Measurements from ENCODE around the gene BMF. TPM values are rescaled to one million over a fixed set of nuclear protein-coding genes. Genes with fewer than 3 reads are reported as not detected.

The BMF gene
- polyA plus RNA-seq, 2 of the 4 experiments (the other 2 are of a cell fraction) = 1.4 to 1.6 TPM

GRCh38 chr15:40097096-40097967 is 11.3 kb downstream of the BMF start:
- FAIRE-seq = no peak
- H3K4me1 ChIP-seq = peaks cover 61% of the 10 kb centered on the region
- TF ChIP-seq MAFK (IDR thresholded peaks at IDR 0.05; ENCODE audit: partially characterized antibody) = peak; percentile 26
- no peak for TF ChIP-seq POLR2A (IDR thresholded peaks at IDR 0.05; ENCODE audit: low read length)
- ChIA-PET CTCF (interaction anchor here (0.7 to 2.7 kb wide), 8 partner anchors 7 to 183 kb away, joined by 3 to 12 read pairs (median 6); partner anchors contain the start of gene BMF), POLR2A (no interaction called here)
- peak overlapping the region; percentile 77 for H3K4me2 ChIP-seq
- no peaks in the 10 kb centered on the region for H3K9me3 ChIP-seq
- no peak for DNase-seq (ENCODE audit: low read depth in 1 of 2, low spot score in 1 of 2)
- peak overlapping the region; percentile 68 to 81 for H3K27ac ChIP-seq
- no peak for ATAC-seq
- WGBS (ENCODE audit: missing lambda C conversion rate) = 78% methylated on average over 10 of the region's 10 CpGs
- H3K4me3 ChIP-seq = no peak overlapping the region

- Histone ChIP-seq H3K4me1 (peaks cover 59% of the 10 kb centered on the region), H3K9me3 (no peaks in the 10 kb centered on the region), H3K27ac (peak overlapping the region in 1 of 2 experiments; percentile 28; a peak in 1 of 6 replicates), H3K4me2 (no peak overlapping the region), H3K4me3 (no peak overlapping the region)
- POLR2A ChIA-PET = interaction anchor here (0.6 kb wide), 1 partner anchor 25 kb away, joined by 3 read pairs; no protein-coding TSS in a partner anchor
- WGBS (ENCODE audit: missing lambda C conversion rate) = 88% methylated on average over 8 of the region's 8 CpGs
- DNase-seq (ENCODE audit: low read depth in 1 of 2, low spot score in 1 of 2) = no peak
- CTCF ChIA-PET = interaction anchor here (0.7 to 2.7 kb wide), 8 partner anchors 8 to 178 kb away, joined by 3 to 12 read pairs (median 6); partner anchors contain the start of gene BMF
- ATAC-seq = no peak
- FAIRE-seq = no peak
- no peak for TF ChIP-seq BCL3 (IDR thresholded peaks at IDR 0.05)
- no peak for TF ChIP-seq KDM5A (IDR thresholded peaks at IDR 0.05)
- TF ChIP-seq JUNB (IDR thresholded peaks at IDR 0.05) = no peak
- no peak for TF ChIP-seq RCOR1 (IDR thresholded peaks at IDR 0.05; ENCODE audit: low read depth, low read length)
- no peak for TF ChIP-seq FOSL2 (IDR thresholded peaks at IDR 0.05)
- no peak for TF ChIP-seq FOSL2 (CRISPR knock-in tag; IDR thresholded peaks at IDR 0.05)
- TF ChIP-seq KDM1A (IDR thresholded peaks at IDR 0.05; ENCODE audit: low read depth) = no peak
- no peak for TF ChIP-seq CHD2 (IDR thresholded peaks at IDR 0.05; ENCODE audit: low read length, partially characterized antibody)
- TF ChIP-seq EP300 (IDR thresholded peaks at IDR 0.05) = no peak
- TF ChIP-seq MAZ (IDR thresholded peaks at IDR 0.05; ENCODE audit: borderline replicate concordance, low read depth, low read length) = no peak
- TF ChIP-seq RFX5 (IDR thresholded peaks at IDR 0.05) = no peak
Measured at GRCh38 chr15:40096094-40096891, 12.4 kb downstream of the BMF start.

GRCh38 chr15:40095371-40096093 is 13.1 kb downstream of the BMF start:
- no peak for DNase-seq (ENCODE audit: low read depth in 1 of 2, low spot score in 1 of 2)
- peaks cover 55% of the 10 kb centered on the region for H3K4me1 ChIP-seq
- no peak overlapping the region for H3K27ac ChIP-seq
- 78% methylated on average over 8 of the region's 9 CpGs for WGBS (ENCODE audit: missing lambda C conversion rate)
- no peak overlapping the region for H3K4me2 ChIP-seq
- no peaks in the 10 kb centered on the region for H3K9me3 ChIP-seq
- H3K4me3 ChIP-seq = no peak overlapping the region
- CTCF ChIA-PET = interaction anchor here (0.7 to 3.0 kb wide), 8 partner anchors 8 to 179 kb away, joined by 3 to 23 read pairs (median 8); partner anchors contain the start of gene BMF
- no peak for ATAC-seq
- POLR2A ChIA-PET = no interaction called here
- no peak for FAIRE-seq
- TF ChIP-seq HOXA7 (CRISPR knock-in tag; IDR thresholded peaks at IDR 0.05) = no peak
- TF ChIP-seq BCL3 (IDR thresholded peaks at IDR 0.05) = no peak
- no peak for TF ChIP-seq SMC3 (IDR thresholded peaks at IDR 0.05)
- TF ChIP-seq NFE2L2 (conservative IDR thresholded peaks at IDR 0.05; ENCODE audit: low read length) = no peak
- TF ChIP-seq ZSCAN20 (CRISPR knock-in tag; IDR thresholded peaks at IDR 0.05) = no peak
- TF ChIP-seq CBX8 (IDR thresholded peaks at IDR 0.05) = no peak
- TF ChIP-seq POLR2AphosphoS2 (conservative IDR thresholded peaks at IDR 0.05; ENCODE audit: low read length) = no peak
- no peak for TF ChIP-seq FOXS1 (CRISPR knock-in tag; IDR thresholded peaks at IDR 0.05)
- no peak for TF ChIP-seq KDM5A (IDR thresholded peaks at IDR 0.05)
- TF ChIP-seq TFCP2L1 (CRISPR knock-in tag; IDR thresholded peaks at IDR 0.05) = no peak
- TF ChIP-seq ATOH8 (CRISPR knock-in tag; IDR thresholded peaks at IDR 0.05; ENCODE audit: low read depth) = no peak
- no peak for TF ChIP-seq MAX (IDR thresholded peaks at IDR 0.05)
- TF ChIP-seq EHMT2 (IDR thresholded peaks at IDR 0.05; ENCODE audit: low read depth) = no peak
- no peak for TF ChIP-seq HOXB5 (CRISPR knock-in tag; IDR thresholded peaks at IDR 0.05)
- TF ChIP-seq GATA3 (IDR thresholded peaks at IDR 0.05; ENCODE audit: borderline replicate concordance) = no peak
- no peak for TF ChIP-seq FOSB (CRISPR knock-in tag; IDR thresholded peaks at IDR 0.05)
- no peak for TF ChIP-seq FOSL2 (IDR thresholded peaks at IDR 0.05)
- TF ChIP-seq FOSL2 (CRISPR knock-in tag; IDR thresholded peaks at IDR 0.05) = no peak
- TF ChIP-seq CHD4 (IDR thresholded peaks at IDR 0.05; ENCODE audit: borderline replicate concordance) = no peak
